SU-DHL-6 (cell line): Measurements from ENCODE around the gene MMAB.

Experiments used
- H2AFZ ChIP-seq: fragments of 200-600 bp; sonication (generic); 2 replicates; pipeline ENCODE4 v1.6.1; 2014; ENCODE audit warnings: low read depth, mild to moderate bottlenecking, moderate library complexity, mixed read lengths, antibody characterized with exemption, low read length; ENCODE audit not compliant: severe bottlenecking
- H3F3A ChIP-seq: fragments of 200-600 bp; shearing (Covaris generic); 2 replicates; pipeline ENCODE4 v1.6.0; 2016; ENCODE audit warnings: antibody characterized with exemption, mild to moderate bottlenecking; ENCODE audit not compliant: insufficient read depth
- H3K27ac ChIP-seq: fragments of 200-600 bp; sonication (generic); 2 replicates; pipeline ENCODE4 v1.5.1; 2016; ENCODE audit warnings: low read depth, mild to moderate bottlenecking, low read length, moderate library complexity, mixed read lengths
- H3K27me3 ChIP-seq: fragments of 200-600 bp; sonication (generic), shearing (Covaris generic); 2 replicates; pipeline ENCODE4 v1.6.0; 2014; ENCODE audit warnings: mild to moderate bottlenecking, low read length
- H3K36me3 ChIP-seq: fragments of 200-600 bp; sonication (generic); 2 replicates; pipeline ENCODE4 v1.6.1; 2014; ENCODE audit warnings: mild to moderate bottlenecking, low read length, mixed read lengths
- H3K4me2 ChIP-seq: fragments of 300-600, 200-600 bp; shearing (Covaris generic), sonication (generic); 2 replicates; pipeline ENCODE4 v1.6.0; 2014; ENCODE audit warnings: low read length, low read depth, mild to moderate bottlenecking; ENCODE audit not compliant: poor library complexity, severe bottlenecking
- H3K4me3 ChIP-seq: fragments of 200-600 bp; sonication (generic); 2 replicates; pipeline ENCODE4 v1.5.1; 2014; ENCODE audit warnings: antibody characterized with exemption, low read length, mild to moderate bottlenecking, mixed read lengths; ENCODE audit not compliant: insufficient read depth, poor library complexity, severe bottlenecking
- H3K79me2 ChIP-seq: fragments of 200-600 bp; sonication (generic); 2 replicates; pipeline ENCODE4 v1.6.1; 2014; ENCODE audit warnings: mild to moderate bottlenecking, low read length, moderate library complexity; ENCODE audit not compliant: insufficient read depth
- H3K9ac ChIP-seq: fragments of 200-600 bp; sonication (generic); 2 replicates; pipeline ENCODE4 v1.7.0; 2014; ENCODE audit warnings: mild to moderate bottlenecking, low read length
- H3K9me2 ChIP-seq: fragments of 200-600 bp; sonication (generic); replicated peaks from 2 replicates; pipeline ENCODE4 v1.6.1; 2014; ENCODE audit warnings: low read length; ENCODE audit not compliant: insufficient read depth
- H3K9me3 ChIP-seq: fragments of 200-600 bp; sonication (generic); 2 replicates; pipeline ENCODE4 v1.6.1; 2014; ENCODE audit warnings: low read length, mixed read lengths; ENCODE audit not compliant: insufficient read depth
- H4K20me1 ChIP-seq: fragments of 200-600 bp; sonication (generic); 2 replicates; pipeline ENCODE4 v1.6.1; 2014; ENCODE audit warnings: low read depth, mild to moderate bottlenecking, antibody characterized with exemption, low read length, moderate library complexity, mixed read lengths
- EZH2phosphoT487 ChIP-seq: fragments of 200-600 bp; sonication (generic), shearing (Covaris generic); conservative IDR thresholded peaks from 2 replicates; pipeline ENCODE4 v1.6.1; 2018; ENCODE audit warnings: mild to moderate bottlenecking, antibody characterized with exemption, low read length, moderate library complexity, mixed read lengths
- TF ChIP-seq, protein P1 (sequence below): fragments of 200-600 bp; sonication (generic); IDR thresholded peaks from one replicate; pipeline ENCODE4 v1.5.1; 2017; ENCODE audit warnings: antibody characterized with exemption, mild to moderate bottlenecking, low read length, moderate library complexity; ENCODE audit not compliant: insufficient read depth, poor library complexity, severe bottlenecking

The MMAB gene

DNA sequence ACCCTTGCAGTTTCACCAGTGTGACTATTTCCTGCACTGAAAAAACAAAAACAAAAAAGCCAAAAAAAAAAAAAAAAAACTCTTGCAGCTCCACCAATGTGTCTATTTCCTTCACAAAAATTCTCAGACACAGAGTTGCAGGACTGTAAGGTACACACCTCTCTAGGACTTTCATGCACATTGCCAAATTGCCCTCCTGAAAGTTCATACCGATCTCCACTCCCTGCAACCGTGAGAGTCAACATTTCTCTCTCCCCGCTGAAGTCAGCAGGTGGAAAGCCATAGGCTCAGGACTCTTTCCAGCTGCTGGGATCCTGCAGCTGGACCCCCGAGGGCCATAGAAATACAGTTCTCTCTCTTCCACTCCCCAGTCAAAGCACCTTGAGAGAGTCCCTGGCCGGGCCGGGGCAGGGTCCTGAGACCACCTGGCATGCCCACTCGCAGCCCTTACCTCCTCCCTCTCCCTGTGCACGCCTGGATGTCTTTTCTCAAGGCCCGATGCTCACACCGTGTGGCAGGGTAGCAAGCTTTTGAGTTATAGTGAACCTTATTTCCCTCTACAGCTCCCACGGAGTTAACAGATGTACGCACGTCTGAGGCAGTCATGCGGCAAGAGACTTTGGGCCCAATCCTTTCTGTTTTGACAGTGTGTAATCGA is 23.6 kb downstream of the MMAB start:
- Histone ChIP-seq H3K79me2 (no peaks in the 10 kb centered on the region), H3K4me3 (no peak overlapping the region), H3K4me2 (no peak overlapping the region), H3K27ac (no peak overlapping the region), H3F3A (no peaks in the 10 kb centered on the region), H3K27me3 (no peaks in the 10 kb centered on the region), H2AFZ (no peak overlapping the region), H3K36me3 (no peaks in the 10 kb centered on the region), H4K20me1 (no peaks in the 10 kb centered on the region), H3K9me2 (no peaks in the 10 kb centered on the region), H3K9ac (no peak overlapping the region), H3K9me3 (no peaks in the 10 kb centered on the region)
- TF ChIP-seq EZH2phosphoT487, result no peak
- TF ChIP-seq, protein P1, sequence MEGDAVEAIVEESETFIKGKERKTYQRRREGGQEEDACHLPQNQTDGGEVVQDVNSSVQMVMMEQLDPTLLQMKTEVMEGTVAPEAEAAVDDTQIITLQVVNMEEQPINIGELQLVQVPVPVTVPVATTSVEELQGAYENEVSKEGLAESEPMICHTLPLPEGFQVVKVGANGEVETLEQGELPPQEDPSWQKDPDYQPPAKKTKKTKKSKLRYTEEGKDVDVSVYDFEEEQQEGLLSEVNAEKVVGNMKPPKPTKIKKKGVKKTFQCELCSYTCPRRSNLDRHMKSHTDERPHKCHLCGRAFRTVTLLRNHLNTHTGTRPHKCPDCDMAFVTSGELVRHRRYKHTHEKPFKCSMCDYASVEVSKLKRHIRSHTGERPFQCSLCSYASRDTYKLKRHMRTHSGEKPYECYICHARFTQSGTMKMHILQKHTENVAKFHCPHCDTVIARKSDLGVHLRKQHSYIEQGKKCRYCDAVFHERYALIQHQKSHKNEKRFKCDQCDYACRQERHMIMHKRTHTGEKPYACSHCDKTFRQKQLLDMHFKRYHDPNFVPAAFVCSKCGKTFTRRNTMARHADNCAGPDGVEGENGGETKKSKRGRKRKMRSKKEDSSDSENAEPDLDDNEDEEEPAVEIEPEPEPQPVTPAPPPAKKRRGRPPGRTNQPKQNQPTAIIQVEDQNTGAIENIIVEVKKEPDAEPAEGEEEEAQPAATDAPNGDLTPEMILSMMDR, result no peak

DNA sequence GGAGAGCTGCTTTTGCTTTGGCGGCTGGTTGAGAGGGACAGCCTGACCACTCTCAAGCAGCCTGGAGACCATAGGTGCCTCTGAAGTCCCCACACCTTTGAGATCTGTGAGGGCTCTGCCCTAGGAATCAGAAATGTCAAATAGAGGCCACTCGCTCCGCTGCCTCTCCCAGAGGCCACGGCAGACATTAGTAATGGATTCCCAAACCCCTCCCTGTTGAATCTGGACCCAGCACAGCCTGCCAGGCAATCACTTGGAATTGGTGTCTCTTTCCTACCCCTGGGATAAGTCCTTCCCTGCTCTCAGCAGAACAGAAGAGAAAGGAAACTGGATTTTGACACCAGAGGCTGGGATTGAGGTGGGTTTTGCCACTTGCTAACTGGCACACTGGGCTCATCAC is 25.0 kb downstream of the MMAB start:
- Histone ChIP-seq H3K9ac (no peak overlapping the region), H3K27ac (no peak overlapping the region), H3K27me3 (no peaks in the 10 kb centered on the region), H3F3A (no peaks in the 10 kb centered on the region), H2AFZ (no peak overlapping the region), H3K79me2 (no peaks in the 10 kb centered on the region), H3K4me3 (no peak overlapping the region), H3K9me2 (no peaks in the 10 kb centered on the region), H3K36me3 (no peaks in the 10 kb centered on the region), H4K20me1 (no peaks in the 10 kb centered on the region), H3K9me3 (no peaks in the 10 kb centered on the region), H3K4me2 (no peak overlapping the region)
- TF ChIP-seq EZH2phosphoT487, result no peak
- TF ChIP-seq, protein P1, result no peak

GRCh38 chr12:109547286-109547685 is 26.0 kb downstream of the MMAB start:
- H2AFZ ChIP-seq, result no peak overlapping the region
- no peaks in the 10 kb centered on the region for H4K20me1 ChIP-seq
- H3K9me3 ChIP-seq, result no peaks in the 10 kb centered on the region
- H3K4me2 ChIP-seq, result no peak overlapping the region
- TF ChIP-seq, protein P1, result no peak
- no peak for TF ChIP-seq EZH2phosphoT487
- no peaks in the 10 kb centered on the region for H3K9me2 ChIP-seq
- no peaks in the 10 kb centered on the region for H3K27me3 ChIP-seq
- no peaks in the 10 kb centered on the region for H3K79me2 ChIP-seq
- H3K9ac ChIP-seq, result no peak overlapping the region
- H3K4me3 ChIP-seq, result no peak overlapping the region
- no peaks in the 10 kb centered on the region for H3F3A ChIP-seq
- H3K36me3 ChIP-seq, result no peaks in the 10 kb centered on the region
- no peak overlapping the region for H3K27ac ChIP-seq
